Effector memory CD4-positive, alpha-beta T cell (primary cell): ENCODE measurements around the gene SUMF1.

Experiments
- DNase-seq, 3 donors: peaks; one replicate each; pipeline ENCODE4 v3.0.0-alpha.2; 2020
- H3K27ac ChIP-seq: 2 replicates; pipeline ENCODE4 v1.7.0; 2013; ENCODE audit warnings: mild to moderate bottlenecking, low read length, moderate library complexity; ENCODE audit not compliant: insufficient read depth, poor library complexity, severe bottlenecking
- H3K27me3 ChIP-seq: replicated peaks from 2 replicates; pipeline ENCODE4 v1.7.0; 2013; ENCODE audit warnings: mild to moderate bottlenecking, low read length; ENCODE audit not compliant: insufficient read depth, control insufficient read depth, poor library complexity, severe bottlenecking
- H3K36me3 ChIP-seq: 2 replicates; pipeline ENCODE4 v1.7.0; 2013; ENCODE audit warnings: mild to moderate bottlenecking, low read length, moderate library complexity; ENCODE audit not compliant: control insufficient read depth, insufficient read depth
- H3K4me1 ChIP-seq: 2 replicates; pipeline ENCODE4 v1.7.0; 2013; ENCODE audit warnings: low read length, mild to moderate bottlenecking; ENCODE audit not compliant: control insufficient read depth, insufficient read depth, poor library complexity, severe bottlenecking
- H3K4me3 ChIP-seq: 2 replicates; pipeline ENCODE4 v1.7.0; 2013; ENCODE audit warnings: low read length, low read depth, mild to moderate bottlenecking; ENCODE audit not compliant: insufficient read depth, poor library complexity, severe bottlenecking
- H3K9me3 ChIP-seq: 2 replicates; pipeline ENCODE4 v1.7.0; 2013; ENCODE audit warnings: mild to moderate bottlenecking, low read length, moderate library complexity; ENCODE audit not compliant: control insufficient read depth

The SUMF1 gene

DNA sequence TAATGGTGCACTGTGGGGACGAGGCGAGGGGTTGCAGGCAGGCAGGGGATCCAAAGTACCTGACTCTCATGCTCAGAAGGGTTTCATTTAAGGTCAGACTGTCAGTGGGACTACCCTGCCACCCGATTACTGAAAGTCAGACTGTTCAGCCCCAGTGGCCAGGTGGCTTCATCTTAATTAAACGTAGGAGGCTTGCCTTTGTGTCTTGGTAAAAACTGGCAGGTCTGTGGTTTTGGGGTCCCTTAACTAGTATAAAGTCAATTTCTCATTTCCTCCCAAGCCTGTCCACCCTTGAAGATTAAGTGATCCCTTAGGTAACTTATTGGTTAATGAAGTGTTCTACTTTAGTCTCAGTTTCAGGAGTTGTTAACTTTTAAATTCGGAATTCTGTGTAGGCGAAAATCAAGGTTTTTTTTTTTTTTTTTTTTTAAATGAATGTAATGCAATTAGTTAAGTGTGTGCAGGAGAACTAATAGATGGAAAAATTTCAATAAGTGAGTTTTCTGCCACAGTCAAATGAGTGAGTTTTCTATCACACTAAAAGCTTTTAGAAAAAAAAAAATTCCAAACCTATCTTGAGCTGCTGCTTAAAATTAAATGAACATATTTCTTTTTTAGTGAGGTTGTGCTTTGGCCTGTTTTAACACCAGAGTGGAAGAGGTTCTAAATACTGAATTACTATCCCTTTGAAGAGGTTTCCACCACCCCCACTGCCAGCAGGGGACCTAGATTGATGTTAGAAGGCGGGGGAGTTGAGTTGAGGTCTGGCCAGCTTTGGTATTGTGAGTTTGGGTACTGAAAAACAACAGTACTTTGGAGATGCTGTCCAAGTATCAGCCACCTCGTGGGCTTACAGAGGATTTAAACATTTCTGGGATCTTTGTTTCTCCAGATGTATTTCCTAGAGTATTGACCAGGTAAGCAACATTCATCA is 41.2 kb upstream of the SUMF1 start:
- H3K4me1 ChIP-seq = no peaks in the 10 kb centered on the region

GRCh38 chr3:4507024-4507596 is 40.0 kb upstream of the SUMF1 start:
- H3K4me1 ChIP-seq = no peaks in the 10 kb centered on the region
- H3K36me3 ChIP-seq = no peaks in the 10 kb centered on the region
- no peak for DNase-seq
- no peaks in the 10 kb centered on the region for H3K9me3 ChIP-seq
- H3K27ac ChIP-seq = no peak overlapping the region
- no peak overlapping the region for H3K4me3 ChIP-seq
- H3K27me3 ChIP-seq = no peaks in the 10 kb centered on the region

More for the DNA sequence above, 41.2 kb upstream of the SUMF1 start:
- Histone ChIP-seq H3K36me3 (no peaks in the 10 kb centered on the region), H3K27me3 (no peaks in the 10 kb centered on the region), H3K9me3 (no peaks in the 10 kb centered on the region), H3K4me3 (no peak overlapping the region), H3K27ac (no peak overlapping the region)
- DNase-seq = no peak

GRCh38 chr3:4506559-4507023 is 39.5 kb upstream of the SUMF1 start:
- H3K4me3 ChIP-seq = no peak overlapping the region
- H3K27ac ChIP-seq = no peak overlapping the region
- no peak for DNase-seq

DNA sequence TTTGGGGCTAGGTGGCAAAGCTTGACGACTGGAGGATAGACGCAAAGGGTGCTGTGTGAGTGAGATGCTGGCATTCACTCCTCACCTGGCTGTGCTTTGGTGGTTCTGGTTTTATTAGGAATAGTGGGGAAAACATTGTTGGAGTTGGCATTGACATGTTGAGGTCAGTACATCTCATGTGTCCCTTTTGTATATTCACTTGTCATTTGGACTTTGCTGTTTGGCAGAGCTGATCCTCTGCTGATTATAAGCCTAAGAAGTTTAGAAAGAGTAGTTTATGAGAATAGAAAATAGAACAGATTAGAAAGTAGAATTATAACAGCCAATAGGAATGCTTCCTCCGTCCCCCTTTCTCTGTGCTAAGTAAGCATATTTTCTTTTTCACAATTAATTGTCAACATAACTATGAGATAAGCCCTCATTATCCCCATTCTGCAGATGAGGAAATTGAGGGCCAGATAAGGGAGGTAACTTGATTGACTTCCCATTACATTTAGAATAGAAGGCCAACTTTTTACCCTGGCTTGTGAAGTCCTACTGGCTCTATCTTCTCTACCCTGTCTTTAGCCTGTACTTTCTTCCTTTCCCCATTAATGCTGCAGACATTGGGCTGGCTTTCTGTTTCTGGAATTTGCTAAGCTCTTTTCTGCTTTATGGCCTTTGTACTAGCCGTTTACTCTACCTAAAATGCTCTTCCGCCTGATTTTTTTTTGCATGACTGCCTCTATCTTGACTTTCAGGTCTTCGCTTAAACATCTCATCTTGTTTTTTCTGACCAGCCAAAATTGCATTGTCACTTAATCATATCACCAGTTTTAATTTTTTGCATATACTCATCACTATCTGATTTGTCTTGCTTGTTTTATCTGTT is 38.9 kb upstream of the SUMF1 start:
- H3K4me1 ChIP-seq = no peaks in the 10 kb centered on the region
- H3K9me3 ChIP-seq = no peaks in the 10 kb centered on the region
- DNase-seq = no peak
- no peaks in the 10 kb centered on the region for H3K27me3 ChIP-seq
- no peak overlapping the region for H3K4me3 ChIP-seq
- H3K27ac ChIP-seq = no peak overlapping the region
- H3K36me3 ChIP-seq = peaks cover 4% of the 10 kb centered on the region

More at GRCh38 chr3:4506559-4507023, 39.5 kb upstream of the SUMF1 start:
- H3K27me3 ChIP-seq = no peaks in the 10 kb centered on the region
- no peaks in the 10 kb centered on the region for H3K4me1 ChIP-seq
- H3K36me3 ChIP-seq = no peaks in the 10 kb centered on the region
- H3K9me3 ChIP-seq = no peaks in the 10 kb centered on the region

DNA sequence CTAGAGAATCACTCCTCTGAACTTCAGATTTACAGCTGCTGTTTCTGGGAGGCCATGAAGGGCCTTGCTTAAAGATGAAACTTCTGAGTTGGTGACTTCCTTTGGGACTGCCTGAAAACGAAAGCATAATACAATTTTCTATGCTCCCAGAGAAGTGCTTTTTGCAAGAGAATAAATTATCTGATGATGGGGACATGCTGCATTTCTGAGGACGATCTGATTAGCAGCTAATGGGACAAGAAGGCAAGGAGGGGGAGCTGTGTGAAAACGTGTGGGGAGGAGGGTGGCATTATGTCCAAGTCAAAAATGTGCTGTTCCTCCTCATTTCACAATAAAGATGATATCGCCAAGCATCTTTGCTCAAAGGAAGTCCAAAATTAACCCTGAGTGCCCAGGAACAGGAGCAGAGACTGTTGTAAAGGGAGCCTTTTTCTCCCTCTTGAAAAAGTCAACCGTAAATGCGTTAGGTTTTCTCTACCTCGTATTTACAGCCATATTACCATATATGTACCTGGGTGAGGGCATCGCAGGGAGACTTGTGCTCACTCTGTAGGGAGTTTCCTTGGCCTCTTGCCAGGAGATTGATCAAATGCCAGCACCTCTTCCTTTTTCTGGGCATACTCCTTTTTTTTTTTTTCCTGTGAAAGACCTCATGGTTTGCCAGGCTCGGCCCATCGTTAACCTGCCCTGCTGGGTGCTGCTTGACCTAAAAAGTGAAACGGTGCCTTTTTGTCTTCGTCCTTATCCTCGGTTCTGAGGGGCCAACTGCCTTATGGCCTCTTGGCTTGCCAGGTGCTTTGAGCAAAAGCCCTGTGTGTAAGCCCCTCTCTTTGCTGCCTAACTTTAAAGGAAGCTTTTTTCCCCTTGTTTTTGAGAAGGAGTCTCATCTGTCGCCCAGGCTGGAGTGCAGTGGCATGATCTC is 37.5 kb upstream of the SUMF1 start:
- no peaks in the 10 kb centered on the region for H3K4me1 ChIP-seq
- peak in 1 of 3 donors; percentile 27 for DNase-seq
- no peaks in the 10 kb centered on the region for H3K27me3 ChIP-seq
- peak overlapping the region; percentile 73 for H3K27ac ChIP-seq
- peaks cover 9% of the 10 kb centered on the region for H3K36me3 ChIP-seq
- H3K9me3 ChIP-seq = no peaks in the 10 kb centered on the region
- peak overlapping the region; percentile 46 for H3K4me3 ChIP-seq

GRCh38 chr3:4503050-4503449 is 36.0 kb upstream of the SUMF1 start:
- no peak for DNase-seq
- H3K9me3 ChIP-seq = no peaks in the 10 kb centered on the region
- H3K4me3 ChIP-seq = no peak overlapping the region
- H3K27me3 ChIP-seq = no peaks in the 10 kb centered on the region
- peaks cover 17% of the 10 kb centered on the region for H3K36me3 ChIP-seq
- H3K4me1 ChIP-seq = no peaks in the 10 kb centered on the region
- H3K27ac ChIP-seq = no peak overlapping the region

DNA sequence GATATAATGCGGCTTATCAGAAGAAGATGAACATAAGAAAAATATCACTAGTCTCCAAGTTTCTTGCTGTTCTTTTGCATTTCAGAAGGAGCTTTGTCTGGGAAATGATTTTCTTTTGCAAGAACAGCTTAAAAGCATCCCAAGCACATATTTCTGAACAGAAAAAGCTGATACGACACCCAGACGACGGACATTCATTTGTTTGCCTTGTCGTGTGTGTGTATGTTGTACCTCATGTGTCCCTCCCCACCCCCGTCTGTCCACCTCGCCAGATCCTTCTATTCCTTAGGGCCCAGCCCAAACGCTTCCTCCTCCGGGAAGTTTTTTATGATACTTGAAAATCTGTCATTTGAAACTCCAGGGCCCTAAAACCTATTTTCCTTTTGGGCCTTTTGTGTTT is 34.9 kb upstream of the SUMF1 start:
- H3K9me3 ChIP-seq = no peaks in the 10 kb centered on the region
- DNase-seq = no peak
- H3K4me3 ChIP-seq = no peak overlapping the region
- no peak overlapping the region for H3K27ac ChIP-seq
- peaks cover 17% of the 10 kb centered on the region for H3K36me3 ChIP-seq
- H3K27me3 ChIP-seq = no peaks in the 10 kb centered on the region
- no peaks in the 10 kb centered on the region for H3K4me1 ChIP-seq

DNA sequence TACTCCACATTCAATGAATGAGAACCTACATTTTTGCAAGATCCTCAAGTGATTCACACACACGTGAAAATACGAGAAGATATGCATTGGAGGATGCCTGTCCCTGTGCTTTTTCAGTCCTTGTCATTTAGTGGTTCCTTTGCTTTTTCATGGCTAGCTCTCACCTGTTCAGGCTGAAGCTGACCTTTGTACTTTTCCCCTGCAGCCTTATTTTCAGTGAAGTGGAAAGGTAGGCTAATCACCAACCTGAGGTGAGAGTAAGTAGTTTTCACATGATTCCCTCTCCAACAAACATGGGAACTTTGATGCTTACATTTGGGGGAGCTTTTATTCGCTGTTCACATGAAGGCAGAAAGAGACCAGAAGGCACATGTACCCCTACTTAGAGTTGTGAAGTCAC is 34.4 kb upstream of the SUMF1 start:
- Histone ChIP-seq H3K9me3 (no peaks in the 10 kb centered on the region), H3K27ac (no peak overlapping the region), H3K27me3 (no peaks in the 10 kb centered on the region), H3K4me3 (no peak overlapping the region), H3K4me1 (no peaks in the 10 kb centered on the region), H3K36me3 (peaks cover 17% of the 10 kb centered on the region)
- DNase-seq = no peak

GRCh38 chr3:4498446-4498845 is 31.4 kb upstream of the SUMF1 start:
- no peak overlapping the region for H3K4me3 ChIP-seq
- peaks cover 13% of the 10 kb centered on the region for H3K4me1 ChIP-seq
- no peak overlapping the region for H3K27ac ChIP-seq
- H3K9me3 ChIP-seq = no peaks in the 10 kb centered on the region
- H3K36me3 ChIP-seq = peaks cover 17% of the 10 kb centered on the region
- no peak for DNase-seq
- H3K27me3 ChIP-seq = no peaks in the 10 kb centered on the region
